HepG2 (cell line): ENCODE results near the gene APBB2. TPM values are rescaled to one million over a fixed set of nuclear protein-coding genes. Genes with fewer than 3 reads are reported as not detected.
A peak's percentile ranks its signal among the peaks of the same experiment; 100 is the strongest.

Source experiments
- AHR ChIP-seq: IDR thresholded peaks from 2 replicates; pipeline ENCODE4 v1.6.1; 2018; ENCODE audit warnings: missing genetic modification reagents, missing compliant biosample characterization
- FOXP1 ChIP-seq, 2 experiments: fragments of 450-650 bp in 1 of 2; IDR thresholded peaks; 2 replicates each; pipeline ENCODE4 v1.6.1; 2017 to 2018; ENCODE audit warnings: antibody characterized with exemption in 1 of 2
- GATAD1 ChIP-seq: IDR thresholded peaks from 2 replicates; pipeline ENCODE4 v1.6.1; 2016; ENCODE audit warnings: missing genetic modification reagents, missing compliant biosample characterization
- ISL2 ChIP-seq: sonication (generic); formaldehyde crosslinking; IDR thresholded peaks from 2 replicates; pipeline ENCODE4 v1.5.0; 2020; ENCODE audit warnings: missing genetic modification reagents
- NAIF1 ChIP-seq: sonication (generic); formaldehyde crosslinking; IDR thresholded peaks from 2 replicates; pipeline ENCODE4 v1.5.0; 2020; ENCODE audit warnings: mild to moderate bottlenecking, missing genetic modification reagents, borderline replicate concordance
- RAD21 ChIP-seq: fragments of 450-650 bp; formaldehyde crosslinking; IDR thresholded peaks from 2 replicates; pipeline ENCODE4 v1.5.0; 2020; ENCODE audit warnings: mild to moderate bottlenecking
- SCMH1 ChIP-seq: sonication (generic); formaldehyde crosslinking; IDR thresholded peaks from 2 replicates; pipeline ENCODE4 v1.9.0; 2021; ENCODE audit warnings: missing genetic modification reagents, mild to moderate bottlenecking, borderline replicate concordance
- SIX4 ChIP-seq: sonication (generic); formaldehyde crosslinking; IDR thresholded peaks from 2 replicates; pipeline ENCODE4 v1.4.0; 2020; ENCODE audit warnings: missing genetic modification reagents
- SMARCE1 ChIP-seq: fragments of 450-650 bp; IDR thresholded peaks from 2 replicates; pipeline ENCODE4 v1.6.1; 2017; ENCODE audit warnings: borderline replicate concordance
- SMC3 ChIP-seq: IDR thresholded peaks from 2 replicates; pipeline ENCODE4 v1.6.1; 2011; ENCODE audit warnings: low read length, improper control_type of control experiment
- STAG1 ChIP-seq: sonication (generic); formaldehyde crosslinking; IDR thresholded peaks from 2 replicates; pipeline ENCODE4 v1.4.0; 2020; ENCODE audit warnings: missing genetic modification reagents
- TOE1 ChIP-seq: sonication (generic); formaldehyde crosslinking; IDR thresholded peaks from 2 replicates; pipeline ENCODE4 v1.4.0; 2020; ENCODE audit warnings: mild to moderate bottlenecking, missing genetic modification reagents
- XRCC5 ChIP-seq: fragments of 200-400 bp; formaldehyde crosslinking; optimal IDR thresholded peaks from 2 replicates; pipeline ENCODE3; 2017; ENCODE audit warnings: mild to moderate bottlenecking, low read length
- ZMYM4 ChIP-seq: sonication (generic); formaldehyde crosslinking; IDR thresholded peaks from 2 replicates; pipeline ENCODE4 v1.8.1; 2023; ENCODE audit warnings: mild to moderate bottlenecking, missing genetic modification reagents
- ZNF33A ChIP-seq: sonication (generic); formaldehyde crosslinking; IDR thresholded peaks from 2 replicates; pipeline ENCODE4 v1.5.1; 2020; ENCODE audit warnings: missing genetic modification reagents, mild to moderate bottlenecking, moderate library complexity, borderline replicate concordance
- ZNF33B ChIP-seq: sonication (generic); formaldehyde crosslinking; IDR thresholded peaks from 2 replicates; pipeline ENCODE4 v1.5.1; 2020; ENCODE audit warnings: mild to moderate bottlenecking, missing genetic modification reagents
- ZNF746 ChIP-seq: sonication (generic); formaldehyde crosslinking; IDR thresholded peaks from 2 replicates; pipeline ENCODE4 v1.8.0; 2022; ENCODE audit warnings: mild to moderate bottlenecking, missing genetic modification reagents
- ZNF75D ChIP-seq: sonication (generic); formaldehyde crosslinking; IDR thresholded peaks from 2 replicates; pipeline ENCODE4 v1.8.1; 2023; ENCODE audit warnings: missing genetic modification reagents, mild to moderate bottlenecking, borderline replicate concordance
- ZNF782 ChIP-seq: sonication (generic); formaldehyde crosslinking; IDR thresholded peaks from 2 replicates; pipeline ENCODE4 v1.4.0; 2020; ENCODE audit warnings: missing genetic modification reagents, mild to moderate bottlenecking, borderline replicate concordance
- ZNF883 ChIP-seq: sonication (generic); formaldehyde crosslinking; IDR thresholded peaks from 2 replicates; pipeline ENCODE4 v1.5.1; 2020; ENCODE audit warnings: mild to moderate bottlenecking, missing genetic modification reagents; ENCODE audit errors: not compliant biosample characterization
- ZSCAN21 ChIP-seq: sonication (generic); formaldehyde crosslinking; IDR thresholded peaks from 2 replicates; pipeline ENCODE4 v1.8.0; 2022; ENCODE audit warnings: mild to moderate bottlenecking, missing genetic modification reagents, moderate library complexity, borderline replicate concordance
- polyA plus RNA-seq, 8 experiments: library from polyadenylated mRNA; depleted of rRNA in 3 of 8; stranded (reverse) in 7 of 8; unstranded in 1 of 8; fragments of >200 nt; fragmentation: Illumina TruSeq in 4 of 8; extraction: Trizol in 4 of 8; gene quantifications; 2 replicates each; pipeline versions ENCODE4 v1.2.1 to v1.2.3, GENCODE V29; 2011 to 2016; ENCODE audit warnings: low read depth in 4 of 8, missing spikeins in 1 of 8, mixed read lengths in 1 of 8; ENCODE audit not compliant: insufficient read depth in 1 of 8
- total RNA-seq, 5 experiments: library from RNA; depleted of rRNA; stranded (reverse); fragments of >200 nt; fragmentation: Illumina TruSeq; extraction: Trizol; gene quantifications; 2 replicates each; pipeline ENCODE4 v1.2.3, GENCODE V29; 2016; ENCODE audit warnings: low read depth in 1 of 5
- TF ChIP-seq, protein P1 (sequence below): sonication (generic); formaldehyde crosslinking; IDR thresholded peaks from 2 replicates; pipeline ENCODE4 v1.8.1; 2022; ENCODE audit warnings: low read depth, mild to moderate bottlenecking, missing genetic modification reagents
- TF ChIP-seq, protein P2 (sequence below): sonication (generic); formaldehyde crosslinking; IDR thresholded peaks from 2 replicates; pipeline ENCODE4 v1.4.0; 2020; ENCODE audit warnings: missing genetic modification reagents
- TF ChIP-seq, protein P3 (sequence below): sonication (generic); formaldehyde crosslinking; IDR thresholded peaks from 2 replicates; pipeline ENCODE4 v1.9.0; 2022; ENCODE audit warnings: low read depth, missing genetic modification reagents
- TF ChIP-seq, protein P4 (sequence below): sonication (generic); formaldehyde crosslinking; IDR thresholded peaks from 2 replicates; pipeline ENCODE4 v1.4.0; 2020; ENCODE audit warnings: low read depth, mild to moderate bottlenecking, missing genetic modification reagents

The APBB2 gene
- total and polyA plus RNA-seq, 2 of the 13 experiments (the other 11 are each of a cell fraction or from before 2014, with no cell fraction given): 11.7 to 17.0 TPM

DNA sequence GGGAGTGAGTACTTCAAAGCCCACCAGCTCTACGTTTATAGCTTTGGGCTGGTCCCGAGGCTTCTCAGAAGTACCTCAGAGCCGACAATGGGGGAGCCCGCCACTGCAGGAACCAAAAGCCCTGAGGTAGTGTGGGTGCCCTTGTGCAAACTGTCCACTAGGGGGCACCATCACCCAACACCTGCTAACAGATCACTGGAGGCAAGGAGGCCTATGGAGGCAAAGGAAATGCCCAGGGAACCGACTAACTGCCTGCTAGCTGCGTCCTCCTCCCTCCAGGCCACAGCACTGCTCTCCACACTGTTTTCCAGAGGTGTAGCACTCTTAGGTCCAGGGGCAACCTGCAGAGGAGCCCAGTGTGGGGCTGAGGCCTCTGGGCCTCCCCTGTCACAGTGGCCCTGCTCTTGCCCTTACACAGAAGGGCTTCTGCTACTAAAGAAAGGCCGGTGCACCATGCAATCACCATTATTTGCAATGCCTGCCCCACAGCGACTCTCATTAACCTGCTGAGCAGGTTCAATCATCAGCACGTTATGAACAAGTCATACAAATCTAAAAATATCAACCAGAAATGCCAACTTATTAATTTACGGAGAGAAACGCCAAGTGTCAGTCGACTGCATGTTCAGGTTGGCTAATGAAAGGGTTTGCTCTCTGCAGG lies 305.5 kb downstream of the APBB2 start (continued):
- TF ChIP-seq, protein P1, sequence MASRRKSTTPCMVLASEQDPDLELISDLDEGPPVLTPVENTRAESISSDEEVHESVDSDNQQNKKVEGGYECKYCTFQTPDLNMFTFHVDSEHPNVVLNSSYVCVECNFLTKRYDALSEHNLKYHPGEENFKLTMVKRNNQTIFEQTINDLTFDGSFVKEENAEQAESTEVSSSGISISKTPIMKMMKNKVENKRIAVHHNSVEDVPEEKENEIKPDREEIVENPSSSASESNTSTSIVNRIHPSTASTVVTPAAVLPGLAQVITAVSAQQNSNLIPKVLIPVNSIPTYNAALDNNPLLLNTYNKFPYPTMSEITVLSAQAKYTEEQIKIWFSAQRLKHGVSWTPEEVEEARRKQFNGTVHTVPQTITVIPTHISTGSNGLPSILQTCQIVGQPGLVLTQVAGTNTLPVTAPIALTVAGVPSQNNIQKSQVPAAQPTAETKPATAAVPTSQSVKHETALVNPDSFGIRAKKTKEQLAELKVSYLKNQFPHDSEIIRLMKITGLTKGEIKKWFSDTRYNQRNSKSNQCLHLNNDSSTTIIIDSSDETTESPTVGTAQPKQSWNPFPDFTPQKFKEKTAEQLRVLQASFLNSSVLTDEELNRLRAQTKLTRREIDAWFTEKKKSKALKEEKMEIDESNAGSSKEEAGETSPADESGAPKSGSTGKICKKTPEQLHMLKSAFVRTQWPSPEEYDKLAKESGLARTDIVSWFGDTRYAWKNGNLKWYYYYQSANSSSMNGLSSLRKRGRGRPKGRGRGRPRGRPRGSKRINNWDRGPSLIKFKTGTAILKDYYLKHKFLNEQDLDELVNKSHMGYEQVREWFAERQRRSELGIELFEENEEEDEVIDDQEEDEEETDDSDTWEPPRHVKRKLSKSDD (CRISPR knock-in tag): no peak
- peak; percentile 58 for TF ChIP-seq XRCC5
- TF ChIP-seq RAD21 (CRISPR knock-in tag): peak; percentile 66
- TF ChIP-seq STAG1 (CRISPR knock-in tag): peak; percentile 70
- TF ChIP-seq ISL2 (CRISPR knock-in tag): no peak
- TF ChIP-seq, protein P2, sequence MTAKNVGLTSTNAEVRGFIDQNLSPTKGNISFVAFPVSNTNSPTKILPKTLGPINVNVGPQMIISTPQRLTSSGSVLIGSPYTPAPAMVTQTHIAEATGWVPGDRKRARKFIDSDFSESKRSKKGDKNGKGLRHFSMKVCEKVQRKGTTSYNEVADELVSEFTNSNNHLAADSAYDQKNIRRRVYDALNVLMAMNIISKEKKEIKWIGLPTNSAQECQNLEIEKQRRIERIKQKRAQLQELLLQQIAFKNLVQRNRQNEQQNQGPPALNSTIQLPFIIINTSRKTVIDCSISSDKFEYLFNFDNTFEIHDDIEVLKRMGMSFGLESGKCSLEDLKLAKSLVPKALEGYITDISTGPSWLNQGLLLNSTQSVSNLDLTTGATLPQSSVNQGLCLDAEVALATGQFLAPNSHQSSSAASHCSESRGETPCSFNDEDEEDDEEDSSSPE (CRISPR knock-in tag): no peak
- TF ChIP-seq FOXP1 (IDR thresholded peaks at IDR 0.05): no peak
- no peak for TF ChIP-seq FOXP1 (CRISPR knock-in tag; IDR thresholded peaks at IDR 0.05)
- TF ChIP-seq, protein P3, sequence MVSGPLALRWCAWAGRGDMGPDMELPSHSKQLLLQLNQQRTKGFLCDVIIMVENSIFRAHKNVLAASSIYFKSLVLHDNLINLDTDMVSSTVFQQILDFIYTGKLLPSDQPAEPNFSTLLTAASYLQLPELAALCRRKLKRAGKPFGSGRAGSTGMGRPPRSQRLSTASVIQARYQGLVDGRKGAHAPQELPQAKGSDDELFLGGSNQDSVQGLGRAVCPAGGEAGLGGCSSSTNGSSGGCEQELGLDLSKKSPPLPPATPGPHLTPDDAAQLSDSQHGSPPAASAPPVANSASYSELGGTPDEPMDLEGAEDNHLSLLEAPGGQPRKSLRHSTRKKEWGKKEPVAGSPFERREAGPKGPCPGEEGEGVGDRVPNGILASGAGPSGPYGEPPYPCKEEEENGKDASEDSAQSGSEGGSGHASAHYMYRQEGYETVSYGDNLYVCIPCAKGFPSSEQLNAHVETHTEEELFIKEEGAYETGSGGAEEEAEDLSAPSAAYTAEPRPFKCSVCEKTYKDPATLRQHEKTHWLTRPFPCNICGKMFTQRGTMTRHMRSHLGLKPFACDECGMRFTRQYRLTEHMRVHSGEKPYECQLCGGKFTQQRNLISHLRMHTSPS (CRISPR knock-in tag): no peak
- TF ChIP-seq ZMYM4 (CRISPR knock-in tag): peak; percentile 53
- TF ChIP-seq GATAD1: no peak
- no peak for TF ChIP-seq SMARCE1
- TF ChIP-seq SMC3: peak; percentile 20
- TF ChIP-seq AHR: no peak
- TF ChIP-seq ZNF75D (CRISPR knock-in tag): no peak
- TF ChIP-seq ZNF33A: no peak
- TF ChIP-seq SIX4 (CRISPR knock-in tag): no peak
- TF ChIP-seq, protein P4, sequence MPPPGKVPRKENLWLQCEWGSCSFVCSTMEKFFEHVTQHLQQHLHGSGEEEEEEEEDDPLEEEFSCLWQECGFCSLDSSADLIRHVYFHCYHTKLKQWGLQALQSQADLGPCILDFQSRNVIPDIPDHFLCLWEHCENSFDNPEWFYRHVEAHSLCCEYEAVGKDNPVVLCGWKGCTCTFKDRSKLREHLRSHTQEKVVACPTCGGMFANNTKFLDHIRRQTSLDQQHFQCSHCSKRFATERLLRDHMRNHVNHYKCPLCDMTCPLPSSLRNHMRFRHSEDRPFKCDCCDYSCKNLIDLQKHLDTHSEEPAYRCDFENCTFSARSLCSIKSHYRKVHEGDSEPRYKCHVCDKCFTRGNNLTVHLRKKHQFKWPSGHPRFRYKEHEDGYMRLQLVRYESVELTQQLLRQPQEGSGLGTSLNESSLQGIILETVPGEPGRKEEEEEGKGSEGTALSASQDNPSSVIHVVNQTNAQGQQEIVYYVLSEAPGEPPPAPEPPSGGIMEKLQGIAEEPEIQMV (CRISPR knock-in tag): no peak
- no peak for TF ChIP-seq ZNF33B (CRISPR knock-in tag)
- TF ChIP-seq ZNF782: no peak
- TF ChIP-seq ZNF883 (CRISPR knock-in tag): no peak
- TF ChIP-seq NAIF1 (CRISPR knock-in tag): no peak
- no peak for TF ChIP-seq ZSCAN21 (CRISPR knock-in tag)
- no peak for TF ChIP-seq SCMH1 (CRISPR knock-in tag)
- no peak for TF ChIP-seq ZNF746 (CRISPR knock-in tag)
- no peak for TF ChIP-seq TOE1 (CRISPR knock-in tag)
